GM23248 (cell line): ENCODE measurements around the gene KIF13A. TPM values are rescaled to one million over a fixed set of nuclear protein-coding genes. Genes with fewer than 3 reads are reported as not detected.

ENCODE experiments used
- DNase-seq: peaks from one replicate; pipeline ENCODE4 v3.0.0-alpha.2; 2015
- H2AFZ ChIP-seq: fragments of 200-600 bp; sonication (generic); 2 replicates; pipeline ENCODE4 v1.6.1; 2016; ENCODE audit warnings: antibody characterized with exemption
- H3F3A ChIP-seq: fragments of 200-600 bp; sonication (generic); 2 replicates; pipeline ENCODE4 v1.6.1; 2016; ENCODE audit warnings: mild to moderate bottlenecking, antibody characterized with exemption, mixed run types; ENCODE audit not compliant: insufficient read depth
- H3K27ac ChIP-seq: fragments of 200-600 bp; sonication (generic); 2 replicates; pipeline ENCODE4 v1.5.1; 2016; ENCODE audit warnings: mild to moderate bottlenecking
- H3K27me3 ChIP-seq: fragments of 200-600 bp; sonication (generic); replicated peaks from 2 replicates; pipeline ENCODE4 v1.6.1; 2016; ENCODE audit warnings: mild to moderate bottlenecking; ENCODE audit not compliant: insufficient read depth
- H3K36me3 ChIP-seq: fragments of 200-600 bp; sonication (generic); 2 replicates; pipeline ENCODE4 v1.6.1; 2016; ENCODE audit warnings: low read depth, mild to moderate bottlenecking
- H3K4me1 ChIP-seq: fragments of 200-600 bp; sonication (generic); 2 replicates; pipeline ENCODE4 v1.6.1; 2016; ENCODE audit warnings: mild to moderate bottlenecking; ENCODE audit not compliant: insufficient read depth
- H3K4me2 ChIP-seq: fragments of 200-600 bp; sonication (generic); one replicate; pipeline ENCODE4 v1.6.1; 2016; ENCODE audit warnings: mild to moderate bottlenecking; ENCODE audit not compliant: unreplicated experiment
- H3K4me3 ChIP-seq: fragments of 200-600 bp; sonication (generic); 2 replicates; pipeline ENCODE4 v1.5.1; 2016; ENCODE audit warnings: mild to moderate bottlenecking
- H3K79me2 ChIP-seq: fragments of 200-600 bp; sonication (generic); 2 replicates; pipeline ENCODE4 v1.6.1; 2016; ENCODE audit warnings: mild to moderate bottlenecking; ENCODE audit not compliant: insufficient read depth
- H3K9ac ChIP-seq: fragments of 200-600 bp; sonication (generic); 2 replicates; pipeline ENCODE4 v1.6.1; 2016; ENCODE audit warnings: mild to moderate bottlenecking
- H3K9me2 ChIP-seq: fragments of 200-600 bp; sonication (generic); 2 replicates; pipeline ENCODE4 v1.6.1; 2016; ENCODE audit warnings: mixed run types, mild to moderate bottlenecking, moderate library complexity; ENCODE audit not compliant: insufficient read depth
- H3K9me3 ChIP-seq: fragments of 200-600 bp; sonication (generic); one replicate; pipeline ENCODE4 v1.6.1; 2017; ENCODE audit warnings: low read depth
- H4K20me1 ChIP-seq: fragments of 200-600 bp; sonication (generic); 2 replicates; pipeline ENCODE4 v1.6.0; 2016; ENCODE audit not compliant: insufficient read depth
- EZH2 ChIP-seq: fragments of 200-600 bp; sonication (generic); IDR thresholded peaks from 2 replicates; pipeline ENCODE4 v1.6.1; 2018; ENCODE audit warnings: antibody characterized with exemption, mild to moderate bottlenecking; ENCODE audit not compliant: insufficient read depth, poor library complexity, severe bottlenecking
- EZH2phosphoT487 ChIP-seq: fragments of 200-600 bp; sonication (generic); IDR thresholded peaks from 2 replicates; pipeline ENCODE4 v1.6.1; 2018; ENCODE audit warnings: antibody characterized with exemption, moderate library complexity, mild to moderate bottlenecking, low read depth; ENCODE audit not compliant: insufficient read depth
- WGBS, 2 experiments: methylation state at CpG; one replicate each; pipeline ENCODE4 v1.1.6; 2015 to 2017; ENCODE audit warnings: low lambda C conversion rate in 2 of 2, low coverage in 1 of 2; ENCODE audit errors: missing lambda C conversion rate in 2 of 2; 5-methylcytosine and 5-hydroxymethylcytosine counted together
- in situ Hi-C: fragments of 300-500 bp; cut with MboI; formaldehyde crosslinking; loops from 2 replicates; pipeline ENCODE4 v1.15.0; 2020
- polyA plus RNA-seq: library from polyadenylated mRNA; unstranded; fragments of >200 nt; fragmentation: Nextera tagmentation; extraction: Ambion mirVana; gene quantifications from 2 replicates; pipeline ENCODE4 v1.2.1, GENCODE V29; 2016
- total RNA-seq: library from RNA; depleted of rRNA; stranded (reverse); fragments of >200 nt; shearing (Covaris generic); gene quantifications from 2 replicates; pipeline ENCODE4 v1.2.3, GENCODE V29; 2014

The KIF13A gene
- total and polyA plus RNA-seq, 2 experiments from 2014 or later: 5.0 to 46.0 TPM

- H3K4me2 ChIP-seq: no peak overlapping the region
- no peaks in the 10 kb centered on the region for H3K79me2 ChIP-seq
- in situ Hi-C loops: loop anchor here (10.0 kb wide), 2 partner anchors 142 to 282 kb away; partner anchors contain the start of genes KIF13A and NHLRC1
- H3K9me2 ChIP-seq: no peaks in the 10 kb centered on the region
- H3K36me3 ChIP-seq: peaks cover 30% of the 10 kb centered on the region; the same call in 1 of the 2 replicates
- no peaks in the 10 kb centered on the region for H3K9me3 ChIP-seq
- H2AFZ ChIP-seq: no peak overlapping the region
- no peak overlapping the region for H3K27ac ChIP-seq
- H3K4me3 ChIP-seq: no peak overlapping the region
- TF ChIP-seq EZH2phosphoT487: no peak
- no peak for TF ChIP-seq EZH2
- no peak for DNase-seq
- no peaks in the 10 kb centered on the region for H3K4me1 ChIP-seq
- H3K27me3 ChIP-seq: no peaks in the 10 kb centered on the region
- H3K9ac ChIP-seq: no peak overlapping the region
- no peaks in the 10 kb centered on the region for H4K20me1 ChIP-seq
- 95 to 98% methylated on average over 8 of the region's 8 CpGs for WGBS, 2 experiments
- H3F3A ChIP-seq: no peaks in the 10 kb centered on the region
Observed at GRCh38 chr6:17842934-17843821, 144.3 kb downstream of the KIF13A start.

GRCh38 chr6:17842014-17842776, 145.2 kb downstream of the KIF13A start:
- H3K27ac ChIP-seq: no peak overlapping the region
- H2AFZ ChIP-seq: no peak overlapping the region
- H3K4me2 ChIP-seq: no peak overlapping the region
- H3K9ac ChIP-seq: no peak overlapping the region
- TF ChIP-seq EZH2: no peak
- no peak for TF ChIP-seq EZH2phosphoT487
- WGBS, 2 experiments: 97 to 100% methylated on average over 3 of the region's 3 CpGs
- H3K27me3 ChIP-seq: no peaks in the 10 kb centered on the region
- H4K20me1 ChIP-seq: no peaks in the 10 kb centered on the region
- DNase-seq: no peak
- H3K9me2 ChIP-seq: no peaks in the 10 kb centered on the region
- no peaks in the 10 kb centered on the region for H3F3A ChIP-seq
- no peaks in the 10 kb centered on the region for H3K4me1 ChIP-seq
- no peak overlapping the region for H3K4me3 ChIP-seq
- peaks cover 28% of the 10 kb centered on the region; the same call in 1 of the 2 replicates for H3K36me3 ChIP-seq
- H3K9me3 ChIP-seq: no peaks in the 10 kb centered on the region
- in situ Hi-C loops: loop anchor here (10.0 kb wide), 2 partner anchors 143 to 283 kb away; partner anchors contain the start of genes KIF13A and NHLRC1
- no peaks in the 10 kb centered on the region for H3K79me2 ChIP-seq

GRCh38 chr6:17839513-17840223, 147.8 kb downstream of the KIF13A start:
- peaks cover 29% of the 10 kb centered on the region; the same call in 1 of the 2 replicates for H3K36me3 ChIP-seq
- no peak overlapping the region for H3K4me2 ChIP-seq
- no peak for TF ChIP-seq EZH2phosphoT487
- no peak for TF ChIP-seq EZH2
- 95 to 97% methylated on average over 9 of the region's 9 CpGs for WGBS, 2 experiments
- no peaks in the 10 kb centered on the region for H3K9me2 ChIP-seq
- no peaks in the 10 kb centered on the region for H3F3A ChIP-seq
- H3K9me3 ChIP-seq: no peaks in the 10 kb centered on the region
- H3K27me3 ChIP-seq: no peaks in the 10 kb centered on the region
- H3K9ac ChIP-seq: no peak overlapping the region
- H3K27ac ChIP-seq: no peak overlapping the region
- no peak overlapping the region for H3K4me3 ChIP-seq
- H3K4me1 ChIP-seq: no peaks in the 10 kb centered on the region
- DNase-seq: no peak
- H3K79me2 ChIP-seq: no peaks in the 10 kb centered on the region
- no peak overlapping the region for H2AFZ ChIP-seq
- in situ Hi-C loops: loop anchor here (10.0 kb wide), 2 partner anchors 145 to 285 kb away; partner anchors contain the start of genes KIF13A and NHLRC1
- no peaks in the 10 kb centered on the region for H4K20me1 ChIP-seq

GRCh38 chr6:17836293-17836692, 151.1 kb downstream of the KIF13A start:
- H3K9ac ChIP-seq: no peak overlapping the region

More at GRCh38 chr6:17836293-17836692, 151.1 kb downstream of the KIF13A start:
- H3F3A ChIP-seq: peaks cover 8% of the 10 kb centered on the region; the same call in 1 of the 2 replicates
- no peak overlapping the region for H3K4me3 ChIP-seq
- peaks cover 36% of the 10 kb centered on the region for H3K36me3 ChIP-seq
- H3K27me3 ChIP-seq: no peaks in the 10 kb centered on the region
- H3K79me2 ChIP-seq: no peaks in the 10 kb centered on the region
- DNase-seq: no peak
- no peaks in the 10 kb centered on the region; the same call in 1 of the 2 replicates for H3K9me2 ChIP-seq
- H2AFZ ChIP-seq: no peak overlapping the region
- H3K27ac ChIP-seq: no peak overlapping the region
- in situ Hi-C loops: no loop called here
- no peaks in the 10 kb centered on the region for H4K20me1 ChIP-seq
- TF ChIP-seq EZH2phosphoT487: no peak
- TF ChIP-seq EZH2: no peak
- H3K4me1 ChIP-seq: peaks cover 5% of the 10 kb centered on the region; the same call in 1 of the 2 replicates
- no peak overlapping the region for H3K4me2 ChIP-seq
- H3K9me3 ChIP-seq: no peaks in the 10 kb centered on the region
- 92 to 93% methylated on average over 2 of the region's 2 CpGs for WGBS, 2 experiments
